Right lobe of liver (tissue), 4 donors: Measurements from ENCODE around the gene DIP2C.

Experiments used
- CTCF ChIP-seq, 4 donors: fragments of 200-600 bp in 3 of 4; fragments of 450-650 bp in 1 of 4; IDR thresholded peaks; one replicate each; pipeline versions ENCODE4 v1.5.1 to v1.8.0; 2016 to 2022; ENCODE audit warnings: antibody characterized with exemption in 4 of 4, mild to moderate bottlenecking in 2 of 4
- POLR2A ChIP-seq: fragments of 450-650 bp; IDR thresholded peaks from one replicate; pipeline ENCODE4 v1.6.1; 2017; ENCODE audit warnings: antibody characterized with exemption, mild to moderate bottlenecking
- donor health status: DM: no; HTN: no; CAD: no.
- donor health status: DM: no; HTN: no; CAD: no.
- donor health status: DM: no; HTN: yes; CAD: no.

- TF ChIP-seq CTCF (IDR thresholded peaks at IDR 0.05): no peak
- no peak for TF ChIP-seq POLR2A
Measured at GRCh38 chr10:666237-667012, 23.0 kb downstream of the DIP2C start.
